Endodermal cell (in vitro differentiated cells): ENCODE data around the gene PDZRN4. TPM values are rescaled to one million over a fixed set of nuclear protein-coding genes. Genes with fewer than 3 reads are reported as not detected.

Source experiments
- DNase-seq: peaks from one replicate; pipeline ENCODE4 v3.0.0-alpha.2; 2017
- H3K27ac ChIP-seq: 2 replicates; pipeline ENCODE4 v1.5.1; 2013; ENCODE audit warnings: mild to moderate bottlenecking, low read depth, low read length, moderate library complexity
- H3K27me3 ChIP-seq: 2 replicates; pipeline ENCODE4 v1.6.1; 2013; ENCODE audit warnings: mild to moderate bottlenecking, low read length, moderate library complexity; ENCODE audit not compliant: insufficient read depth, control insufficient read depth, poor library complexity, severe bottlenecking
- H3K36me3 ChIP-seq: 2 replicates; pipeline ENCODE4 v1.7.0; 2013; ENCODE audit warnings: mild to moderate bottlenecking, low read length, moderate library complexity; ENCODE audit not compliant: control insufficient read depth, insufficient read depth
- H3K4me1 ChIP-seq: one replicate; pipeline ENCODE4 v1.7.0; 2013; ENCODE audit warnings: low read length; ENCODE audit not compliant: control insufficient read depth, insufficient read depth
- H3K4me3 ChIP-seq: 2 replicates; pipeline ENCODE4 v1.5.1; 2013; ENCODE audit warnings: mild to moderate bottlenecking, low read length, moderate library complexity
- H3K9ac ChIP-seq: 2 replicates; pipeline ENCODE4 v1.6.1; 2013; ENCODE audit warnings: mild to moderate bottlenecking, low read length, moderate library complexity; ENCODE audit not compliant: poor library complexity, severe bottlenecking; ENCODE audit errors: extremely low read depth
- H3K9me3 ChIP-seq: 2 replicates; pipeline ENCODE4 v1.6.1; 2013; ENCODE audit warnings: mild to moderate bottlenecking, low read length, moderate library complexity; ENCODE audit not compliant: control insufficient read depth
- H3K27ac Mint-ChIP-seq: 2 replicates; pipeline ENCODE4 v1.8.0; 2020; ENCODE audit warnings: mixed read lengths
- H3K27me3 Mint-ChIP-seq: 2 replicates; pipeline ENCODE4 v1.8.0; 2021; ENCODE audit warnings: mild to moderate bottlenecking, mixed read lengths; ENCODE audit not compliant: insufficient read depth
- H3K36me3 Mint-ChIP-seq: 2 replicates; pipeline ENCODE4 v1.8.0; 2020; ENCODE audit warnings: low read depth, mixed read lengths
- H3K4me1 Mint-ChIP-seq: 2 replicates; pipeline ENCODE4 v1.8.0; 2020; ENCODE audit warnings: mixed read lengths
- H3K4me3 Mint-ChIP-seq: 2 replicates; pipeline ENCODE4 v1.8.0; 2020; ENCODE audit warnings: mild to moderate bottlenecking, moderate library complexity, mixed read lengths
- H3K9me3 Mint-ChIP-seq: 2 replicates; pipeline ENCODE4 v1.8.0; 2020; ENCODE audit warnings: mild to moderate bottlenecking, mixed read lengths
- CTCF ChIP-seq: fragments of 200-600 bp; sonication (generic); conservative IDR thresholded peaks from 2 replicates; pipeline ENCODE4 v1.5.0; 2021; ENCODE audit warnings: antibody characterized with exemption, mild to moderate bottlenecking
- WGBS, 2 experiments: methylation state at CpG; one replicate each; pipeline versions ENCODE4 v1.1.5 to v1.1.7; 2013; ENCODE audit warnings: missing lambda C conversion rate in 2 of 2, mixed read lengths in 1 of 2; ENCODE audit not compliant: insufficient coverage in 1 of 2, insufficient read length in 1 of 2; 5-methylcytosine and 5-hydroxymethylcytosine counted together
- total RNA-seq, 2 donors: library from RNA; stranded (reverse); fragmentation: NEBNext Ultra II Directional in 1 of 2; extraction: Animal tissue kit (Norgen Biotek cat#: 25700) in 1 of 2; gene quantifications; 2 replicates in 1 of 2; 3 replicates in 1 of 2; pipeline ENCODE4 v1.2.1, GENCODE V29; 2021

PDZRN4 gene
- total RNA-seq, 2 donors from 2014 or later = 1.6 to 1.9 TPM

GRCh38 chr12:41402801-41403200 is 214.7 kb downstream of the PDZRN4 start:
- no peak for TF ChIP-seq CTCF

DNA sequence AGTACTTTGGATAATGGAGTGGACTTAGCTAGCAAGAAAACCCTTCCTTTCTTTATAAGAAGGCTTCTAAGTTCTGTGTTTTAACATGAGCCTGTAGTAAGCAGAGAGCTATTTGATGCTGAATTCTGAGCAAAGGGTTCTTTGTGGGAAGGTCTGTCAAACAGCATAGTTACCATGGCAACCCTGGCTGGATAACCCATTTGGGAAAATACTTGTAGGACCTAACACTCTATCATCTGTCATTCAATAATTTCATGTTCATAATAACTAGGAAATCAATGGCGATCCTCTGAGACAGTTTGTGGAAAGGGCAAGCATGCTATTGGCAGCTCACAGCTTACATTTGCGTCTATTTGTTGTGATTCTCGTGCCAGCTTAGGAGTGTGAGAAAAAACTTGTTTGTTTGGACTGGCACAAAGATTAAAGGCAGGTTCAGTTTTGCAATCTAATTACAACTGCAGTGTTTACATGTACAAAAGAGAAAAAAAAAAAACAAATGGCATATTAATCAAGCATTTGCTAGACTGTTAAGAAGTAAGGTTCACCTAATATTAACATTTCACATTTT is 219.2 kb downstream of the PDZRN4 start:
- DNase-seq = no peak
- H3K4me3 ChIP-seq = no peak overlapping the region
- no peak for TF ChIP-seq CTCF
- H3K4me1 Mint-ChIP-seq = no peaks in the 10 kb centered on the region
- no peaks in the 10 kb centered on the region for H3K27me3 ChIP-seq
- H3K36me3 ChIP-seq = no peaks in the 10 kb centered on the region
- H3K9ac ChIP-seq = no peak overlapping the region
- H3K36me3 Mint-ChIP-seq = peaks cover 4% of the 10 kb centered on the region
- peaks cover 9% of the 10 kb centered on the region for H3K9me3 ChIP-seq
- H3K4me3 Mint-ChIP-seq = no peak overlapping the region
- peak overlapping the region; percentile 69 for H3K27ac ChIP-seq
- 85 to 94% methylated on average over 2 to 3 of the region's 3 CpGs for WGBS, 2 experiments
- no peaks in the 10 kb centered on the region for H3K4me1 ChIP-seq
- H3K27me3 Mint-ChIP-seq = no peaks in the 10 kb centered on the region
- H3K9me3 Mint-ChIP-seq = peaks cover 13% of the 10 kb centered on the region
- no peak overlapping the region for H3K27ac Mint-ChIP-seq

More at GRCh38 chr12:41402801-41403200, 214.7 kb downstream of the PDZRN4 start:
- Mint-ChIP-seq H3K27me3 (no peaks in the 10 kb centered on the region), H3K36me3 (peaks cover 4% of the 10 kb centered on the region), H3K4me1 (no peaks in the 10 kb centered on the region), H3K4me3 (no peak overlapping the region), H3K9me3 (peaks cover 13% of the 10 kb centered on the region), H3K27ac (no peak overlapping the region)
- Histone ChIP-seq H3K27me3 (no peaks in the 10 kb centered on the region), H3K4me1 (no peaks in the 10 kb centered on the region), H3K4me3 (no peak overlapping the region), H3K9ac (no peak overlapping the region), H3K36me3 (no peaks in the 10 kb centered on the region), H3K9me3 (peaks cover 9% of the 10 kb centered on the region), H3K27ac (no peak overlapping the region)
- DNase-seq = no peak
- 95 to 96% methylated on average over 4 to 6 of the region's 6 CpGs for WGBS, 2 experiments

DNA sequence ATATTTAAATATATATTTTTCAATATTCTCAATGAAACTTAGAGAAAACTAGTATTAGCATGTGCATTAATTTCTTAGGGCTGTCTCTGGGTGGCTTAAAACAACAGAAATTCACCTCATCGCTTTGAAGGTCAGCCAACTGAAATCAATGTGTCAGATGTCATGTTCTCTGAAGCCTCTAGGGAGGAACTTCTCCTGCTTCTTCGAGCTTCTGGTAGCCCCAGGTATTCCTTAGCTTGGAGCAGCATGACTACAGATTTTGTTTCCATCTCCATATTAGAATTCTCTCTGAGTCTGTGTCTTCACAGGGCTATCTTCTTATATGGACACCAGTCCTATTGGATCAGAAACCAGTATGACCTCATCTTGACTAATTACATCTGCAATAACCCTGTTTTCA is 221.5 kb downstream of the PDZRN4 start:
- H3K4me3 Mint-ChIP-seq = no peak overlapping the region
- Histone ChIP-seq H3K9ac (no peak overlapping the region), H3K36me3 (no peaks in the 10 kb centered on the region), H3K9me3 (peaks cover 9% of the 10 kb centered on the region), H3K4me3 (no peak overlapping the region), H3K27ac (no peak overlapping the region), H3K27me3 (no peaks in the 10 kb centered on the region), H3K4me1 (no peaks in the 10 kb centered on the region)
- no peaks in the 10 kb centered on the region for H3K4me1 Mint-ChIP-seq
- DNase-seq = peak; percentile 52
- 88 to 92% methylated on average over 2 of the region's 2 CpGs for WGBS, 2 experiments
- no peaks in the 10 kb centered on the region for H3K27me3 Mint-ChIP-seq
- TF ChIP-seq CTCF = peak; percentile 59
- H3K27ac Mint-ChIP-seq = no peak overlapping the region
- peaks cover 4% of the 10 kb centered on the region for H3K36me3 Mint-ChIP-seq
- peaks cover 9% of the 10 kb centered on the region for H3K9me3 Mint-ChIP-seq
